ENCODE data around the gene KCNJ2.

- TF ChIP-seq GATAD2B (conservative IDR thresholded peaks at IDR 0.05; ENCODE audit: low read depth) (no peak), BCLAF1 (IDR thresholded peaks at IDR 0.05) (no peak), EZH2 (IDR thresholded peaks at IDR 0.05; ENCODE audit: borderline replicate concordance, control insufficient read depth, low read depth, low read length) (no peak)
These were observed 34.6 kb upstream of the KCNJ2 start for GRCh38 chr17:70134777-70135176.
